Left colon (tissue), 2 donors: ENCODE measurements around the gene CAV1. TPM values are rescaled to one million over a fixed set of nuclear protein-coding genes. Genes with fewer than 3 reads are reported as not detected.
A peak's percentile ranks its signal among the peaks of the same experiment; 100 is the strongest.

Experiments
- ATAC-seq: fragments of 200-7000 bp; cut with Tn5 transposase; one replicate; pipeline ENCODE4 v1.9.1; 2020; ENCODE audit warnings: mild to moderate bottlenecking, moderate library complexity
- DNase-seq, 2 donors: peaks; one replicate each; pipeline ENCODE4 v3.0.0-alpha.2; 2020
- intact Hi-C, 2 donors: fragments of 100-400 bp; cut with DNase I in 1 of 2; cut with micrococcal nuclease in 1 of 2; formaldehyde crosslinking; loops; one replicate each; pipeline versions ENCODE4 v1.11.2 to v1.14.0; 2022; cut with DNase I, micrococcal nuclease
- total RNA-seq, 2 donors: library from RNA; stranded (reverse); fragmentation: NEBNext Ultra II Directional; extraction: Animal tissue kit (Norgen Biotek cat#: 25700); gene quantifications; one replicate each; pipeline ENCODE4 v1.2.1, GENCODE V29; 2021
- donor health status: DM: no; HTN: no; CAD: no.
- donor health status: DM: yes; HTN: yes; CAD: no.

Gene CAV1
- total RNA-seq, 2 donors from 2014 or later, result 15.7 to 74.1 TPM

GRCh38 chr7:116525913-116526861 is 1.4 kb downstream of the CAV1 start:
- intact Hi-C loops, result loop anchor here in 1 of 2 donors (5.0 to 10.0 kb wide), 3 partner anchors 59 to 254 kb away; no protein-coding TSS in a partner anchor
- peak; percentile 72 to 74 for DNase-seq
- peak; percentile 94 for ATAC-seq

GRCh38 chr7:116526897-116527296 is 2.1 kb downstream of the CAV1 start:
- no peak for ATAC-seq
- DNase-seq, result no peak
- intact Hi-C loops, result loop anchor here in 1 of 2 donors (5.0 to 10.0 kb wide), 3 partner anchors 58 to 255 kb away; no protein-coding TSS in a partner anchor

GRCh38 chr7:116527521-116527920 is 2.7 kb downstream of the CAV1 start:
- ATAC-seq (no peak), DNase-seq (no peak)
- intact Hi-C loops, result loop anchor here in 1 of 2 donors (5.0 to 10.0 kb wide), 3 partner anchors 57 to 255 kb away; no protein-coding TSS in a partner anchor

GRCh38 chr7:116528008-116528789 is 3.4 kb downstream of the CAV1 start:
- intact Hi-C loops, result loop anchor here in 1 of 2 donors (5.0 to 10.0 kb wide), 3 partner anchors 57 to 256 kb away; no protein-coding TSS in a partner anchor
- ATAC-seq, result no peak
- peak in 1 of 2 donors; percentile 45 for DNase-seq

- ATAC-seq, result no peak
- DNase-seq, result no peak
- intact Hi-C loops, result loop anchor here in 1 of 2 donors (5.0 to 10.0 kb wide), 3 partner anchors 56 to 257 kb away; no protein-coding TSS in a partner anchor
Observed at GRCh38 chr7:116529250-116529649, 4.4 kb downstream of the CAV1 start.

GRCh38 chr7:116530107-116530820 is 5.4 kb downstream of the CAV1 start:
- DNase-seq, result no peak
- ATAC-seq, result no peak
- intact Hi-C loops, result no loop called here

GRCh38 chr7:116532102-116532688 is 7.4 kb downstream of the CAV1 start:
- ATAC-seq (no peak), DNase-seq (no peak)
- intact Hi-C loops, result no loop called here

GRCh38 chr7:116534790-116535189 is 10.0 kb downstream of the CAV1 start:
- DNase-seq (no peak), ATAC-seq (no peak)
- intact Hi-C loops, result no loop called here

GRCh38 chr7:116535416-116535815 is 10.6 kb downstream of the CAV1 start:
- no peak for ATAC-seq
- DNase-seq, result no peak
- intact Hi-C loops, result no loop called here

GRCh38 chr7:116538138-116538537 is 13.3 kb downstream of the CAV1 start:
- intact Hi-C loops, result no loop called here

GRCh38 chr7:116539879-116540278 is 15.0 kb downstream of the CAV1 start:
- DNase-seq (no peak), ATAC-seq (no peak)
- intact Hi-C loops, result no loop called here

More at GRCh38 chr7:116538138-116538537, 13.3 kb downstream of the CAV1 start:
- ATAC-seq, result no peak
- DNase-seq, result no peak

GRCh38 chr7:116540743-116541142 is 15.9 kb downstream of the CAV1 start:
- no peak for DNase-seq
- intact Hi-C loops, result no loop called here
- no peak for ATAC-seq

GRCh38 chr7:116541951-116542350 is 17.1 kb downstream of the CAV1 start:
- intact Hi-C loops, result no loop called here
- no peak for ATAC-seq
- no peak for DNase-seq

GRCh38 chr7:116542618-116543017 is 17.8 kb downstream of the CAV1 start:
- no peak for ATAC-seq
- intact Hi-C loops, result no loop called here
- DNase-seq, result no peak

- intact Hi-C loops, result no loop called here
- ATAC-seq, result no peak
- no peak for DNase-seq
Observed at GRCh38 chr7:116543664-116544063, 18.8 kb downstream of the CAV1 start.

- ATAC-seq (no peak), DNase-seq (no peak)
- intact Hi-C loops, result no loop called here
Observed at GRCh38 chr7:116544487-116544886, 19.7 kb downstream of the CAV1 start.

GRCh38 chr7:116545411-116545993 is 20.7 kb downstream of the CAV1 start:
- intact Hi-C loops, result no loop called here
- no peak for DNase-seq
- no peak for ATAC-seq

GRCh38 chr7:116546054-116546453 is 21.2 kb downstream of the CAV1 start:
- DNase-seq (no peak), ATAC-seq (no peak)
- intact Hi-C loops, result no loop called here
